ENCODE data around the gene TNFAIP6. TPM values are rescaled to one million over a fixed set of nuclear protein-coding genes. Genes with fewer than 3 reads are reported as not detected.
"Not testable (repeated sequence)": the region's sequence is repeated elsewhere in the genome, so short reads cannot be mapped to it uniquely, and the experiment has no call there.

The TNFAIP6 gene
- total and polyA plus RNA-seq, 12 donors: 0.20 to 9.0 (median 0.27) TPM; not detected in 3

DNA sequence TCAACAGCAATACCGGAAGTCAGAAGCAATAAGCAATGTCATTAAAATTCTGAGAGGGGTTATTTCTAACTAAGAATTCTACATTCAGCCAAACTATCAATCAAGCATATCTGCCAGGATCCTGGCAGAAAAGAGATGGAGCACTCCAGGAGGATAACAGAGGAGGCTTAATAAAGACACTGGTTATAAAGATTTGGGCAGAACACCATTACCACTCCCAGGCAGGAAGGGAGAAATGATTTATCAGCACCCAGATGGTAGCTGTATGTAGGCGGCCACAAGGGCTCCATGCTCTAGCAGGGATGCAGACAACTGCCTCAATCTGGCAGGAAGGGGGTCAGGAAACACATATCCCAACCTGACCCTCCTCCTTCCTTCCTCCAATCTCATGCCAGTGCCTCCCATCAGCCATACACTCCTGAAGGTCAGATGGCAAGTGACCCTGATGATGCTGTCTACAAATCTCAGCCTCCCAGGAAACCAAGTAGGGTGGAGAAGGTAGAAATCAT, 20.5 kb upstream of the TNFAIP6 start:
- WGBS, 4 donors: 57 to 72% (median 67%) methylated on average over 2 of the region's 2 CpGs
- DNase-seq: no peak
- intact Hi-C loops (cut with DNase I): no loop called here

DNA sequence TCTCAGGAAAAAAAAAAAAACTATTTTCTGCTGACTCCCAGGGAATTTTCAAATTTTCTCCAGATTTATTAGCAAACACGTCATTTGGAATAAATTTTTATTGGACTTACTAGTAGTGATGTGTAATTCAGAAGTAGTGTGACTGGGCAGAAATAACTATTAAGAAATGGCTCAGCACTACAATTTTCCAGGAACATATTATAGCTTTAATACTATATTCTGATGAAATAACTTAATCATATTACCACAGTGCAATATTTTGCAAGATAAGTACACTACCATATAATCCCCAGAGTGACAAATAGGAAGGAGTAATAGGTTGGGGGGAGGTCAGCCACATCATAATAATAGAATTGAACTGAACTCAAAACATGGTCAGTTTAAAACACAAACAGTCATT, 19.7 kb upstream of the TNFAIP6 start:
- Histone ChIP-seq H3K27ac (no peak overlapping the region), H3K27me3 (no peaks in the 10 kb centered on the region), H3K9me3 (replicated peaks in 1 of 3) (no peaks in the 10 kb centered on the region), H3K36me3 (replicated peaks in 1 of 2) (no peaks in the 10 kb centered on the region), H3K4me1 (replicated peaks in 1 of 2) (no peaks in the 10 kb centered on the region), H3K4me3 (no peak overlapping the region)
- WGBS, 4 donors: 67 to 81% (median 71%) methylated on average over 1 of the region's 1 CpG
- DNase-seq: no peak
- no peak for TF ChIP-seq POLR2A (IDR thresholded peaks at IDR 0.05)
- TF ChIP-seq, protein P1, sequence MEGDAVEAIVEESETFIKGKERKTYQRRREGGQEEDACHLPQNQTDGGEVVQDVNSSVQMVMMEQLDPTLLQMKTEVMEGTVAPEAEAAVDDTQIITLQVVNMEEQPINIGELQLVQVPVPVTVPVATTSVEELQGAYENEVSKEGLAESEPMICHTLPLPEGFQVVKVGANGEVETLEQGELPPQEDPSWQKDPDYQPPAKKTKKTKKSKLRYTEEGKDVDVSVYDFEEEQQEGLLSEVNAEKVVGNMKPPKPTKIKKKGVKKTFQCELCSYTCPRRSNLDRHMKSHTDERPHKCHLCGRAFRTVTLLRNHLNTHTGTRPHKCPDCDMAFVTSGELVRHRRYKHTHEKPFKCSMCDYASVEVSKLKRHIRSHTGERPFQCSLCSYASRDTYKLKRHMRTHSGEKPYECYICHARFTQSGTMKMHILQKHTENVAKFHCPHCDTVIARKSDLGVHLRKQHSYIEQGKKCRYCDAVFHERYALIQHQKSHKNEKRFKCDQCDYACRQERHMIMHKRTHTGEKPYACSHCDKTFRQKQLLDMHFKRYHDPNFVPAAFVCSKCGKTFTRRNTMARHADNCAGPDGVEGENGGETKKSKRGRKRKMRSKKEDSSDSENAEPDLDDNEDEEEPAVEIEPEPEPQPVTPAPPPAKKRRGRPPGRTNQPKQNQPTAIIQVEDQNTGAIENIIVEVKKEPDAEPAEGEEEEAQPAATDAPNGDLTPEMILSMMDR (IDR thresholded peaks at IDR 0.05): no peak
- intact Hi-C loops (cut with DNase I): no loop called here

More for the DNA sequence above, 20.5 kb upstream of the TNFAIP6 start:
- H3K27me3 ChIP-seq: no peaks in the 10 kb centered on the region
- H3K4me1 ChIP-seq (replicated peaks in 1 of 2): no peaks in the 10 kb centered on the region
- no peak overlapping the region for H3K27ac ChIP-seq
- no peak for TF ChIP-seq POLR2A (IDR thresholded peaks at IDR 0.05)
- TF ChIP-seq, protein P1 (IDR thresholded peaks at IDR 0.05): no peak
- no peak overlapping the region for H3K4me3 ChIP-seq
- H3K9me3 ChIP-seq (replicated peaks in 1 of 3): no peaks in the 10 kb centered on the region
- no peaks in the 10 kb centered on the region for H3K36me3 ChIP-seq (replicated peaks in 1 of 2)

DNA sequence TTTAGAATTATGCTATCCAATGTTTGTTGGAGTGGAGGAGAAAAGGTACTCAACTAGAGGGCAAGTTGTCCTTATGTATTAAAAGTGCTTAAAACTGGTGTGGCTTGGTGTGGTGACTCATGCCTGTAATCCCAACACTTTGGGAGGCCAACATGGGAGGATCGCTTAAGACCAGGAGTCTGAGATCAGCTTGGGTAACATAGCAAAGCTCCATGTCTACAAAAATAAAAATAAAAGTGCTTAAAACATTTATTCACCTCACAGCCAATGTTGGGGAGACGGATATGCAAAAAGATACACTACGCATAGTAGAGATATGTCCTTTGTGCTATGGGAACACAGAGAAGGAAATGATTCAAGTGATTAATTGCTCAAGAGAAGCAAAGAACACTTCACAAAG, 19.3 kb upstream of the TNFAIP6 start:
- intact Hi-C loops (cut with DNase I): no loop called here
- Histone ChIP-seq H3K9me3 (replicated peaks in 1 of 3) (no peaks in the 10 kb centered on the region), H3K4me3 (no peak overlapping the region), H3K27ac (no peak overlapping the region), H3K36me3 (replicated peaks in 1 of 2) (no peaks in the 10 kb centered on the region), H3K4me1 (replicated peaks in 1 of 2) (no peaks in the 10 kb centered on the region), H3K27me3 (no peaks in the 10 kb centered on the region)
- 84 to 90% (median 85%) methylated on average over 3 of the region's 3 CpGs for WGBS, 4 donors
- TF ChIP-seq POLR2A (IDR thresholded peaks at IDR 0.05): no peak
- TF ChIP-seq, protein P1 (IDR thresholded peaks at IDR 0.05): no peak
- no peak for DNase-seq

DNA sequence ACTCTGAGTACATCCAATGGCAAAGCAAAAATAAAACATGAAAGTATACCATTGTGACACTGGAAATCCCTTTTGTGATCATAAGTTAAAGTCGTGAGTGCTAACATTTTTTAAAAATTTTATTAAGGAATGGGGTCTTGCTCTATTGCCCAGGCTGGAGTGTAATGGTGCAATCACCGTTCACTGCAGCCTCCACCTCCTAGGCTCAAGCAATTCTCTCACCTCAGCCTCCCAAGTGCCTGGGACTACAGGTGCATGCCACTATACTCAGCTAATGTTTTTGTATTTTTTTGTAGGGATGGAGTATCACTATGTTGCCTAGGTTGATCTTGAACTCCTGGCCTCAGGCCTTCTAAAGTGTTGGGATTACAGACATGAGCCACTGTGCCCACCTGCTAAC, 14.3 kb upstream of the TNFAIP6 start:
- no peaks in the 10 kb centered on the region for H3K4me1 ChIP-seq (replicated peaks in 1 of 2)
- no peaks in the 10 kb centered on the region for H3K27me3 ChIP-seq
- H3K4me3 ChIP-seq: no peak overlapping the region
- intact Hi-C loops (cut with DNase I): no loop called here
- H3K27ac ChIP-seq: no peak overlapping the region
- DNase-seq: no peak
- H3K9me3 ChIP-seq (replicated peaks in 1 of 3): peaks cover 0 to 7% (median 0%) of the 10 kb centered on the region in 3 donors
- H3K36me3 ChIP-seq (replicated peaks in 1 of 2): no peaks in the 10 kb centered on the region
- 86 to 100% (median 90%) methylated on average over 2 of the region's 2 CpGs for WGBS, 4 donors
- TF ChIP-seq POLR2A (IDR thresholded peaks at IDR 0.05): no peak
- TF ChIP-seq, protein P1 (IDR thresholded peaks at IDR 0.05): no peak

DNA sequence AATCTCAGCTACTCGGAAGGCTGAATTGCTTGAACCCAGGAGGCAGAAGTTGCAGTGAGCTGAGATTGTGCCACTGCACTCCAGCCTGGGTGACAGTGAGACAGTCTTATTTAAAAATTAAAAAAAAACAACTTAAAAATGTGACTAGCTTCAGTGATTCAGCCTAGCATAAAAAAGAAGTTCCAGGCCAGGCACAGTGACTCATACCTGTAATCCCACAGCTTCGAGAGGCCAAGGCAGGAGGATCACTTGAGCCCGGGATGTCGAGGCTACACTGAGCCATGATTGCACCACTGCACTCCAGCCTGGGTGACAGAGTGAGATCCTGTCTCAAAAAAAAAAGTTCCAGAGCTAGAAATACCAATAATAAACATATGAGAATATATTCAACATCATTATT, 13.2 kb upstream of the TNFAIP6 start:
- H3K27me3 ChIP-seq; H3K4me3 ChIP-seq; H3K27ac ChIP-seq; H3K4me1 ChIP-seq (replicated peaks in 1 of 2); DNase-seq; H3K36me3 ChIP-seq (replicated peaks in 1 of 2); intact Hi-C loops (cut with DNase I); H3K9me3 ChIP-seq (replicated peaks in 1 of 3): not testable (repeated sequence)
- WGBS, 4 donors: 73 to 77% (median 75%) methylated on average over 4 of the region's 4 CpGs
